Stimulated activated CD8-positive, alpha-beta memory T cell treated with anti-CD3 and anti-CD28 coated beads, Interleukin-2, amount 100 ng/mL, for 48 hours (primary cell): ENCODE measurements around the gene NRP1.

Experiments used
- DNase-seq, 2 donors: peaks; one replicate each; pipeline ENCODE4 v3.0.0-alpha.2; 2020; ENCODE audit warnings: low read depth in 2 of 2

The NRP1 gene

GRCh38 chr10:33291053-33291592 is 43.3 kb downstream of the NRP1 start:
- DNase-seq: no peak

GRCh38 chr10:33290321-33291052 is 44.0 kb downstream of the NRP1 start:
- no peak for DNase-seq

- no peak for DNase-seq
Measured at GRCh38 chr10:33289776-33290175, 44.7 kb downstream of the NRP1 start.

- no peak for DNase-seq
Measured at GRCh38 chr10:33288127-33288526, 46.3 kb downstream of the NRP1 start.

GRCh38 chr10:33287112-33287511 is 47.4 kb downstream of the NRP1 start:
- DNase-seq: no peak

GRCh38 chr10:33286157-33286934 is 48.1 kb downstream of the NRP1 start:
- no peak for DNase-seq

GRCh38 chr10:33284945-33285344 is 49.5 kb downstream of the NRP1 start:
- DNase-seq: no peak

- DNase-seq: no peak
Measured at GRCh38 chr10:33279811-33280602, 54.5 kb downstream of the NRP1 start.

GRCh38 chr10:33279276-33279675 is 55.2 kb downstream of the NRP1 start:
- DNase-seq: no peak

GRCh38 chr10:33278198-33278597 is 56.3 kb downstream of the NRP1 start:
- DNase-seq: no peak

GRCh38 chr10:33277135-33277536 is 57.3 kb downstream of the NRP1 start:
- no peak for DNase-seq

- no peak for DNase-seq
Measured at GRCh38 chr10:33276282-33276923, 58.1 kb downstream of the NRP1 start.

GRCh38 chr10:33274096-33274785 is 60.2 kb downstream of the NRP1 start:
- no peak for DNase-seq

GRCh38 chr10:33273295-33274002 is 61.0 kb downstream of the NRP1 start:
- DNase-seq: no peak

GRCh38 chr10:33272635-33273034 is 61.8 kb downstream of the NRP1 start:
- no peak for DNase-seq

- DNase-seq: no peak
Measured at GRCh38 chr10:33271969-33272583, 62.4 kb downstream of the NRP1 start.

GRCh38 chr10:33270971-33271370 is 63.5 kb downstream of the NRP1 start:
- DNase-seq: no peak

- no peak for DNase-seq
Measured at GRCh38 chr10:33267708-33268107, 66.8 kb downstream of the NRP1 start.

- peak; percentile 25 to 35 for DNase-seq
Measured at GRCh38 chr10:33265621-33266020, 68.8 kb downstream of the NRP1 start.

- DNase-seq: no peak
Measured at GRCh38 chr10:33263453-33263852, 71.0 kb downstream of the NRP1 start.
